ENCODE data around the gene RUNDC1.

The RUNDC1 gene

GRCh38 chr17:43020030-43020621 lies 39.8 kb downstream of the RUNDC1 start:
- DNase-seq = no peak

- no peak for DNase-seq
Measured at GRCh38 chr17:43020789-43021740, 40.7 kb downstream of the RUNDC1 start.

GRCh38 chr17:43021741-43022512 lies 41.6 kb downstream of the RUNDC1 start, which contains the start of gene VAT1:
VAT1 (minus strand) TSS chr17:43022385; CDS start chr17:43022322, 63 bp downstream.
- peak; percentile 72 to 78 for DNase-seq

- peak; percentile 76 to 83 for DNase-seq
Measured at GRCh38 chr17:43024407-43025289, 44.3 kb downstream of the RUNDC1 start, which contains the start of gene RND2. RND2 (plus strand) TSS chr17:43025231; CDS start chr17:43025348, 117 bp downstream.

DNA sequence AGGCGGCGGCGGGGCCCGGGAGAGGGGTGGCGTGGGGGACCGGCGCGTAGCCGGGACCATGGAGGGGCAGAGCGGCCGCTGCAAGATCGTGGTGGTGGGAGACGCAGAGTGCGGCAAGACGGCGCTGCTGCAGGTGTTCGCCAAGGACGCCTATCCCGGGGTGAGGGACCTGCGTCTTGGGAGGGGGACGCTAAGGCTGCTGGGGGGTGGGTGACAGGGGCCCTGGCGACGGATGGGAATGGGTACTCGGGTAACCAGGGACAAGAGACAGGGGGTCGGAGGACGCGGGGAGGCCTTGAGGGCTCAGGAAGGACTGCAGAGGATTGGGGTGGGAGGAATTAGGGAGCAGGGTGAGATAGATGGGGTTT lies 44.9 kb downstream of the RUNDC1 start:
- DNase-seq = no peak

DNA sequence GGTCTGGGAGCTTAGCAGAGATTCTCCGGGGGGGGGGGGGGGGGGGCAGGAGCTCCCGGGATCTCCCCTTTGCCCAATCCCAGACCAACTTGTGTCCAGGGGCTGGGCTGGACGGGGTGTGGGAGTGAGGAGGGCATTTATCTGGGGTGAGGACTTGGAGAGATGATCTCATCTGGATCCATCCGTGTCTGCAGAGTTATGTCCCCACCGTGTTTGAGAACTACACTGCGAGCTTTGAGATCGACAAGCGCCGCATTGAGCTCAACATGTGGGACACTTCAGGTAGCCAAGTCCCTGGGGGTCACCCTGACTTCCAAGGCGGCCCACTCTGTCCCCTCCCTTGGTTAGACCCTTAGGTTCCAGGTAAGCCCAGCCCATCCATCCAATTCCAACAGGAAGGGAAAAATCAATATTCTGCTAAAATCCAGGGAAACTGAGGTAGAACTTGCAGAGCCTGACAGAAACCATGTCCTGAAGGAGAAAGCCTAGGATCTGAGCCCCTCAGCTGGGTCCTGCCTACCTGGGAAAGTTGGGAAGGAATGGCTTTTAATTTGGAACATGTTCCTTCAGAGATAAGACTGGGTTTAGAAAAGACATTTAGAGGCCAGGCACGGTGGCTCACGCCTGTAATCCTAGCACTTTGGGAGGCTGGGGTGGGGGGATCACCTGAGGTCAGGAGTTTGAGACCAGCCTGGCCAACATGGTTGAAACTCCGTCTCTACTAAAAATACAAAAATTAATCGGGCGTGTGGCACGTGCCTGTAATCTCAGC lies 45.6 kb downstream of the RUNDC1 start:
- no peak for DNase-seq

- no peak for DNase-seq
Measured at GRCh38 chr17:43026595-43026994, 46.2 kb downstream of the RUNDC1 start.

DNA sequence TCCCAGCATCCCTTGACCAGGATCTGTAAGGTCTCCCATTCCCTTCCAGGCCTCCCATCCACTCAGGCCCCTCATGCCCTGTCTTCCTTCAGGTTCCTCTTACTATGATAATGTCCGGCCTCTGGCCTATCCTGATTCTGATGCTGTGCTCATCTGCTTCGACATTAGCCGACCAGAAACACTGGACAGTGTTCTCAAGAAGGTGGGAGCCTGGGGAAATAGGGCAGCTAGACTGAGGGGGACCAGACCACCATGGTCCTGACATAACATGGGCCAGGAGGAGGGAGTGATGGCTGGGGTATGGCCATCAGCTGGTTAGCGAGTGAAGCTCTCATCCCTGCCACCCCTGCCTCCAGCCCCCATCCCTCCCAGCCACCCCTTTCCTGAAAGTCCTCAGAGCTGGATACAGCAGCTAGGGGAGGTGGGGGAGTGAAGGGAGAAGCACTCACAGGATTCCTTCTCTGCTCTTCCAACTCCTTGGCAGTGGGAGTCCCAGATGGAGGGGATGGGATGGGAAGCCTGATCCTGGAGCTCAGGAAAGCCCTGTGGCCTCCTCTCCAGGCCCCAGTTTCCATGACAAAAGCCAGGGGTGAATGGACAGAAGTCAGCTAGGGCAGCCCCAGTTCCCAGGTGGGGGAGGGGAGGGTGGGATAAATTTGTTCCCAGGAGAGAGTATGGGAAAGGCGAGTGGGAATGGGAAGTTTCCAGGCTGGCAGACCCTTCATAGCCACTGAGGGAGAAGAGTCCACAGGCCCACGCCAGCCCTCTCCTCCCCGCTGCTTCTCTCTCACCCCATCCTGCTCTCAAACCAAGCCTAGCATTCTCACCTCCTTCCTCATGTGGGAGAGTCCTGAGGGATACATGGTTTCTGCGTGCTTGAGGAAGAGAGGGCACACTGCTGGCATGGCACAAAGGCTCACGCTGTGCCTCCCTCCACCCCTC lies 47.0 kb downstream of the RUNDC1 start:
- no peak for DNase-seq

- no peak for DNase-seq
Measured at GRCh38 chr17:43028221-43028861, 48.0 kb downstream of the RUNDC1 start.

- no peak for DNase-seq
Measured at GRCh38 chr17:43030137-43030767, 49.9 kb downstream of the RUNDC1 start.

DNA sequence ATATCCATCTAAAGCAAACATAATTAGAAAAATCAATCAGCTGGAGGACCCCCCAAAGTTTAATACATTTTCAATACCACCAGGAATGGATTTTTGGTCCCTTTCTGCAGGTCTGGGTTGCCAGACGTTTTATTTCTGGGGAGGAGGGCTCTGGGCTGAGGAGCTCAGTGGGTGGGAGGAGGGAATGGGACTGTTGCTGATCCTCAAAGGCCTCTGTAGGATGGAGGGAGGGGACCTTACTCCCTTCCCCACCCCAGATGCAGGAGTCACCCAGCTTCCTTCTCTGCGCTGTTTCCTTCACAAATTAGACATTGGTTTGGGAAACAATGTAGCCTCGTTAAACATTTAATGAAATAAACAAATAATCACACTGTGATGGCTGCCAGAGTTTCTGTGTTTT lies 51.3 kb downstream of the RUNDC1 start:
- DNase-seq = no peak

DNA sequence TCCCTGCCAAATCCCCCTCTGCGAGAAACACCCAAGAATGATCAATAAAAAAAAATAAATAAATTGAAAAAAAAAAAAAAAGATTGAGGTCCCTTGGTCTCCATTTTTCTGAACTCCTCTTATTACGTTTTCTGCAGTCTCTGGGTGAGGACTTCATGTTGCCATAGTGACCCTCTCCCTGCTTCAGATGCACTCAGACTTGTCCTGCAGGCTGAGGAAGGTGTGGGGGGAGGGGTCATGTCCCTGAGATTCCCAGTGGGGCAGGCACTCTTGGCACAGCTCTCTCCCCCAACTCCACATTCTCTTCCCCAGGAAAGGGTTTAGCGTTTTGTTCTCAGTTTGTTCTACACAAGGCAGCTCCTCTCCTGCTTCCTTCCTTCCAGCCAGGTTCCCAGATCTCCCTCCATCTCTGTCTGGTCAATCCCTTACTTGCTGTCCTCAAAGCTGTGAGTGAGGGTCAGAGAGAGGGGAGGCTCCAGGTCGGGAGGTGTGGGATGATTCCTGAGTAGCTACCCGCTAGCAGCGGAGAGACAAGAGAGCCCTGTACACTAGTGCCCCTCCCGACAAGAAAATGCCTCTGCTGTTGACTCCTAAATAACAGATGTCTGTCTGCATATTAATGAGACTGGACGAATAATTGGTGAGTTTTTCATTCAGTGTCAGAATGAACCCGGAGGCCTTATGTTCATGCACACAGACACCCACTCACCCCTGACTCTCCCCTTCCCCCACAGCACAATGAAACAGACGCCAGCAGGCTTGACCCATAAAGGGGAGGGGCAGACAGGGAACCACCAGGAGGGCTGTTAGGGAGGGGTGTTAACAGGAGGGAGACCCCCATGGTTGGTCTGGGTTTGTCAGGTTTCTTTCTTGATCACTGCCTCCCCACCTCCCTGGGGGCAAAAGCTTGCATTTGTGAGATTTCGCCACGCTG lies 53.9 kb downstream of the RUNDC1 start:
- no peak for DNase-seq

GRCh38 chr17:43034894-43035293 lies 54.5 kb downstream of the RUNDC1 start:
- no peak for DNase-seq

DNA sequence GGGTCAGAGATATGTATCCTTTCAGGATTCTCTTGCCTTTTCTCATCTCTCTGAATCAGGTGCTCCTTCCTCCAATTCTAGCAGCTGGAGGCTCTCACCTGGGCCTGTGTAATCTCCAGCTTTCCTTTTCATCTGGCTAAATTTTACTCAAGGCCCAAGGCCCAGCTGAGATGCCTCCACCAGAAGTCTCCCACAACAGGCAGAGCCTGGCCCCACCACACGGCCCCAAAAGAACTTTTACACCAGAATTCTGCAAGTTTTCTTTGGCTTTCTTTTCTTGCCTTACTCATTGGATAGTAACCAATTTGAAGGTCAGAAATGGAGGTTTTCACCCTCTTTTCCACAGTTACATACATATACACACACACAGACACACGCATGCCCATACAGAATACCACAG lies 59.3 kb downstream of the RUNDC1 start:
- DNase-seq = no peak

GRCh38 chr17:43040655-43041054 lies 60.3 kb downstream of the RUNDC1 start:
- no peak for DNase-seq

DNA sequence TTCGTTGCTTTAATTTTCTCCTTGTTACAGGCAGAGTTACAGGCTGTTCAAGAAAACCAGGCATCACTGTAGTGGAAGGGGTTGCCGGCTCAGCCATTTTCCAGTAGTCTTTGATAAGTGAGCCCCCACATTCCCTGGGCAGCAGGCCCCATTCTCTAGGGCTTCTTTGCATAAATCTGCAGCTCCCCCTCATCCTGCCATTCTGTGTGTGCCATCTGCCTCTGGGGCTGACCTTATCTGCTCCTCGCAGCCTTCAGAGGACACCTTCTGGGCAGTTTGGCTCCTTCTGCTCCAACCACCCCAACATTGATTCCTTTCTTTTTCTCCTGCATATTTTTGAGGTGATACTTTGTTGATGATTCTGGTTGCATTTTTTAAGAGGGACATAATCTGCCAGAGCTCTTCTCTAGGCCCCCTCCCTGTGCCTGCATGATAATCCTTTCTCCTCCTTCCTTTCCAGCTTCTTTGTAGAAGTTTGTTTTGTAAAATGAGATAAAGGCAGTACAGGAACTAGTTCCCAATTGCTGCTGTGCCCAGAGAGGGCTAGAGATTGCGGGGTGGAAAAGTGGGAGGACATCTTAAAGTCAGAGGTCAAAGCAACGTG lies 61.8 kb downstream of the RUNDC1 start:
- DNase-seq = no peak

All from activated CD4-positive, alpha-beta T cell treated with anti-CD3 and anti-CD28 coated beads, Interleukin-2, amount 50 U/mL, for 48 hours (primary cell).